Mammary epithelial cell (primary cell): ENCODE measurements around the gene JKAMP.

ENCODE experiments used
- EZH2 ChIP-seq: IDR thresholded peaks from 2 replicates; pipeline ENCODE4 v1.6.1; 2012; ENCODE audit warnings: low read length, inconsistent platforms, borderline replicate concordance
- TF ChIP-seq, protein P1 (sequence below), 2 donors: IDR thresholded peaks in 1 of 2; conservative IDR thresholded peaks in 1 of 2; 2 replicates each; pipeline ENCODE4 v1.5.1; 2011 to 2012; ENCODE audit warnings: inconsistent platforms in 2 of 2, low read length in 2 of 2, mild to moderate bottlenecking in 2 of 2, control low read depth in 1 of 2, low read depth in 1 of 2; ENCODE audit not compliant: insufficient read depth in 1 of 2; ENCODE audit errors: extremely low read depth in 1 of 2

GRCh38 chr14:59480166-59480565 lies 4.2 kb upstream of the JKAMP start:
- TF ChIP-seq, protein P1, sequence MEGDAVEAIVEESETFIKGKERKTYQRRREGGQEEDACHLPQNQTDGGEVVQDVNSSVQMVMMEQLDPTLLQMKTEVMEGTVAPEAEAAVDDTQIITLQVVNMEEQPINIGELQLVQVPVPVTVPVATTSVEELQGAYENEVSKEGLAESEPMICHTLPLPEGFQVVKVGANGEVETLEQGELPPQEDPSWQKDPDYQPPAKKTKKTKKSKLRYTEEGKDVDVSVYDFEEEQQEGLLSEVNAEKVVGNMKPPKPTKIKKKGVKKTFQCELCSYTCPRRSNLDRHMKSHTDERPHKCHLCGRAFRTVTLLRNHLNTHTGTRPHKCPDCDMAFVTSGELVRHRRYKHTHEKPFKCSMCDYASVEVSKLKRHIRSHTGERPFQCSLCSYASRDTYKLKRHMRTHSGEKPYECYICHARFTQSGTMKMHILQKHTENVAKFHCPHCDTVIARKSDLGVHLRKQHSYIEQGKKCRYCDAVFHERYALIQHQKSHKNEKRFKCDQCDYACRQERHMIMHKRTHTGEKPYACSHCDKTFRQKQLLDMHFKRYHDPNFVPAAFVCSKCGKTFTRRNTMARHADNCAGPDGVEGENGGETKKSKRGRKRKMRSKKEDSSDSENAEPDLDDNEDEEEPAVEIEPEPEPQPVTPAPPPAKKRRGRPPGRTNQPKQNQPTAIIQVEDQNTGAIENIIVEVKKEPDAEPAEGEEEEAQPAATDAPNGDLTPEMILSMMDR (conservative IDR thresholded peaks at IDR 0.05 in 1 of 2, IDR thresholded peaks at IDR 0.05 in 1 of 2; ENCODE audit: extremely low read depth in 1 of 2, insufficient read depth in 1 of 2, low read depth in 1 of 2, low read length in 2 of 2), result no peak
- TF ChIP-seq EZH2, result no peak
